HUDEP-2 (cell line): ENCODE data around the gene SYNE1.

Source experiments
- DNase-seq, 76 experiments: peaks; one replicate each; lab custom pipeline; 2025; ENCODE audit not compliant: unreplicated experiment in 76 of 76; lab: John Stamatoyannopoulos, UW

SYNE1 gene

DNA sequence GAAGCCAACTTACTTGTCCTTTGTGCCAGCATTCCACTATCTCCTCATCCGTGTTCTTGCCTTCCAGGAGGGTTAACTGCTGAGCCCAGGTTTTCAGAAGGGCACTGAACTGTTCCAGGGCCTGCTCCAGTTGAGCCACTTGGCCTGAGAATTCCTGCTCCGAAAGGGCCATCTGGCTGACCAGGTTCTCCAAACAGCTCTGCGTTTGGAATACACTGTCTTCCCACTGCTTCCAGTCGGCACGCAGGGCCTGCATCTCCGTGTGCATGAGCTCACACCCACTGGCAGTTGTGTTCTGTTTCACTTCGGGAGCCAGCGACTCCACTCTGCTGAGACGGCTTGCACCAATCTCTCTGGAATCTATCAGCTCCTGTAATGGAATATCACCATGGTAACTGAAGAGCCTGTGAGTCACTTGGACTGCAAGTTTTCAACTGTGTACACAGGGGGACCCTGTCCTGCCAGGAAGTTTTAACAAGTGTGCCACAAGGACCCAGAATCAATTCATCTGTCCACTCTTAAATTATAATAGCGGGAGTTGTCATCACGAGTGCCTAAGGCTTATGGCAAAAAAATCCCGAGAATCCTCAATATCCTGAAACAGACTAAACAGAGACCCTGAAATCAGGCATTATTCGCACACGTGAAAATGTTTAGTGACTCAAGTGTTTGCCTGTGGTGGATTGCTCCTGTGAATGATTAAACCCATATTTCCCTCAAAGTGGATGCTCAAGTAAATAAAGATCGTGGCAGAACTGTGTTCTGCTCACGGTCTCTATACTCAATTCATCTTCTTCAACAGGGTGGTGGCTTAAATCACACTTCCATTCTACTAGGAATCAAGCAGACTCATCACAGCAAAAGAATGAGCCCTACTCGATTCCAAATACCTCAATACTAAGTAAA, 255.9 kb downstream of the SYNE1 start:
- no peak for DNase-seq

- DNase-seq = peak in 5 of 76 experiments; percentile 1 to 34 (median 23)
Measured at GRCh38 chr6:152380351-152380767, 256.8 kb downstream of the SYNE1 start.

GRCh38 chr6:152379423-152379822, 257.7 kb downstream of the SYNE1 start:
- no peak for DNase-seq

- no peak for DNase-seq
Measured at GRCh38 chr6:152378169-152378568, 259.0 kb downstream of the SYNE1 start.

- DNase-seq = no peak
Measured at GRCh38 chr6:152375197-152375596, 262.0 kb downstream of the SYNE1 start.

DNA sequence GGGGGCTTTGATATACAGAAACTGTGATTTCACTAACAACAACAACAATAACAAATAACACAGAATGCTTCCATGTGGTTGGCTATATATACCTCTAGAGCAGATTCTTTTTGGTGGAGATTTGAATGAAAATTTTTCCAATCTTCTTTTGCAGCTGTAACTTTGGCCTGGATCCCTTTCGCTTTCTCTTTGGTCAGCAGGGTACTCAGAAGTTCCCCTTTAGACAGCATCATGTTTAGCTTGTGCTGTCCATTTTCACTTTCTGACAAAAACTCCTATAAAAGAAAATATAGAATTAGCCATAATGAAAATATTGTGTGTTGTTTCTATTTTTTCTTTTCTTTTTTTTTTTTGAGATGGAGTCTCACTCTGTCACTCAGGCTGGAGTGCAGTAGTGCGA, 264.2 kb downstream of the SYNE1 start:
- DNase-seq = no peak

GRCh38 chr6:152371775-152372174, 265.4 kb downstream of the SYNE1 start:
- DNase-seq = no peak

DNA sequence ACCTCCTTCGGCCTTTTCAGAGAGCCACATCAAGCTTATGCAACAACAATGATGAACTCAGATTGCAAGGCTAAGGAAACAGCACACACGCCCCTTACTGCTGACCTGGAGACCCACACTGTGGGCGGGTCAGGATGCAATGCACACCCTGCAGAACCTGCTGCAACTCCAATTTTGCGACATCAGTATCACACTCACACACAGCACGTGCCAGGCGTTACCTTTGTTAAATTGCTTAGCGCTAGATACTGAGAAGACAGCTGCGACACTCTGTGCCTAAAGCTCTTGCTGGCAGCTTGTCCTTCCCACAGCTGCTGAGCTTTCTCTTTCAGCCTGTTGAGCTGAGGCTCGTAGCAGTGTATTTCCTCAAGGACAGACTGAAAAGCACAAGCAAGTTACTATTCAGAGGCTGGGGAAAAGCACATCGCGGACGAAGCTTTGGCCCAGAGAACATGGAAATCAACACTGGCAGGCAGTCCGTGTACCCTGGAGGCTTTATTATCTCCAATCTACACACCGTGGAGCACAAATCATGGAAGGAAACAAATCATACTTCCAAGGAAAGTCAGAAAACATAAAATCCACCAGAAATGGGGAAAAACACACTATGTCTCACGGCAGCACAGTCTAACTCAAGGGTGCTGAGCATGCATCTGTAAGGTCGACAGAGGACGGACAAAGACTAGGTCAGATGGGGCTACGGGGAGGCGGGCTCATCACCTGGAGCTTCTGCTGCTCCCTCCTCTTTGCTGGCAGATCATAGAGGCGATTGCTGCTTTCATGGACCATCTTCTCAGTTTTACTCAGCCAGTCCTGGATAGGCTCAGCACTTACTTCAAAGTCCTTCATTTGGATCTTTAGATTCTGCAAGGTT, 268.2 kb downstream of the SYNE1 start:
- DNase-seq = no peak

- no peak for DNase-seq
Measured at GRCh38 chr6:152364866-152365265, 272.3 kb downstream of the SYNE1 start.

DNA sequence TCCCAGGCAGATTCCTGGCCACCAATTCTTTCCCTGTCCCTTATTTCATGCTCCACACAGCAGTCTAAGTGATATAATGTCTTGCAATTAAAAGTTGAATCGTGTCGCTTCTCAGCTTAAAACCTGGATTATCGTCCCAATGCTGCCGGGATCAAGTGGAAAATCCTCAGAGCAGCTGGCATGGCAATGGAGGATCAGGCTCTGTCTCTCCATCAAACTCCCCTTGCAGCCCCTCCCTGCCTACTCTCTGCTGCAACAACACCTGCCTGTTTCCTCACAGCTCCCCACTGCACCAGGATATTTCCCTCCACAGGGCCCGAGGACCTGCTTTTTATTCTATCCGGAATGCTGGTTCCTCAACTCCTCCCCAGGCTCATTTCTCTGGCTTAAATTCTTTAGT, 277.1 kb downstream of the SYNE1 start:
- no peak for DNase-seq

- peak in 1 of 76 experiments; percentile 18 for DNase-seq
Measured at GRCh38 chr6:152356662-152357061, 280.5 kb downstream of the SYNE1 start.

DNA sequence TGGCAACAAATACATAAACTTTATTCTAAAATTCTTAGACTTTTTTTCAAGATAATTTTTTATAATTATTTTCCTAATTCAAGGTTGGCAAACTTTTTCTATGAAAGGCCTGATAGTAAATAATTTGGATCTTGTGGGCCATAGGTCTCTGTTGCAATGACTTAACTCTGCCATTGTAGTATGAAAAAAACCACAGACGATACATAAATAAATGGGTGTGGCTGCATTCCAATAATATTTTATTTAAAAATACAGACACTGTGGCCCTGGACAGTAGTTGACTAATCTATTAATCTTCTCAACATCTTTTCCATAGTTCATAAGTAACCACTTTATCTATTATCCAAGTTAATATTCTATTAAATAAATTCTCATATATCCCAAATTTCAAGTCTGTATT, 281.1 kb downstream of the SYNE1 start:
- DNase-seq = no peak

DNA sequence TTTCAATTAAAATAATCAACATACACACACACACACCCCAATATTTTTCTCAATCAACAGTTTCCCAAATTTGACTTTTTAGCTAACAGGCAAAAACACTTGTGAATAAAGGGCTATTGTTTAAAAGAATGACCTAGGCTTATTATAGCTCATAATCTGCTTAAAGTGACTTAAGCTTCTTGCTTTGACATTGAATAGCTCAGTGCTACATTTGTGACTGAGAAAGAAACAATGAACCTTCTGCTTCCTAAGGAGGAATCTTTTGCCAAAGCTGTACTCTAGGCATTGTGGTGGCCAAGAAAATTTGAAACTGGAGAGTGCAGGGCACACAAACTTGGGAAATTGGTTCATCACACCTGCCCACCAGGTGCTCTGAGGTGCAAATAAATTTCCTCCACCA, 282.0 kb downstream of the SYNE1 start:
- no peak for DNase-seq

- DNase-seq = no peak
Measured at GRCh38 chr6:152353440-152353839, 283.7 kb downstream of the SYNE1 start.

- DNase-seq = no peak
Measured at GRCh38 chr6:152351742-152352141, 285.4 kb downstream of the SYNE1 start.

DNA sequence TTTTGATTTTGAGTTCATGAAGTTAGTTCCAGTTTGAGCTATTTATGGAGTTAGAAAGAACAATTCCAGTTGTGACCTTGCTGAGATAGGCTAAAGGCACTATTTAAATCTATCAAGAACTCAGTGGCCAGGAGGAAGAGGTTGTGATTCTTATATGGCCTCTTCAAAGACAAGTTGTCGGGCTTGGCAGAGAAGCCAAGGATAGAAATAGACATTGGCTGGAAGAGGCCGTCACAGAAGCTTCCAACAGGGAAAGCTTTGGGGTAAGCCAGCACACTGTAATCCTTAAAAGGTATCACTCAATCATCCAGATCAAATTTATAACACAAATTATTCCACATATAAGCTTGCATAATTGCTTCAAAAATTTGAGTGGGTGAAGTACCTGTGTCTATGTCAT, 286.1 kb downstream of the SYNE1 start:
- DNase-seq = no peak

DNA sequence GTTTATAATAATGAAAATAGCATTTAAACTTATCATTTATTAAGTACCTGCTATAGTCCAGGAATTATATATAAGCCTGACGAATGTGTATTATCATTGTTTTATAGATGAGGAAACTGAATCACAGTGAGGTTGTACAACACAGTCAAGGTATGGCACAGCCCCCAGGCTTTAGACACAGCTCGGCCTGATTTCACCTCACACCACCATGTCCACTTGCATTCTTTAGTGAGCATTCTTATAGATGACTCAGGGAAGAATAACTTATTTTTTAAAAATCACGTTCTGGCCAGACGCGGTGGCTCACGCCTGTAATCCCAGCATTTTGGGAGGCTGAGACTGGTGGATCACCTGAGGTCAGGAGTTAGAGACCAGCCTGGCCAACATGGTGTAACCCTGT, 289.0 kb downstream of the SYNE1 start:
- DNase-seq = no peak

DNA sequence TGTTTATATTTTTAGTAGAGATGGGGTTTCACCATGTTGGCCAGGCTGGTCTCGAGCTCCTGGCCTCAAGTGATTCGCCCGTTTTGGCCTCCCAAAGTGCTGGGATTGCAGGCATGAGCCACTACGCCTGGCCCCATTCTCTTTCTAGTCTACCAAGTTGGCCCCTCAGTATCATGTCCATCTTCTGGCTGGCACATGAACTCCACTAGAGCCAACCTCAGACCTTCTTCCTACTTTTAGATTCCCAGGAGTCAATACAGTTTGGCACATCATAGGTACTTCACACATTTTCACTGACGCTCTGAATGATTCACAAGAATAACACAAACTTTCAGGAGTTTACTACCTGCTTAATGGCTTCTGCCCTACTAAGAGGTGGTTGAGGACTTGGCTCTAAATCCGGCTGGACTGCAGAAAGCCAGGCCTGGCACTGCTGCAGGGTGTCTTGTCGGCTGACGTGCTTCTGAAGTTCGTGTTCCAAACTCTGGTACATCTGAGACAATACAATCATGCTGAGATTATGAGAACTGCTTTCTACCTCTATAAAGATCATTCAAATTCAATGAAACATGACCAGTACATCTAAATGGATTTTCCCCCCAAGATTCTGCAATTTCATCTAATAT, 293.3 kb downstream of the SYNE1 start:
- DNase-seq = no peak

DNA sequence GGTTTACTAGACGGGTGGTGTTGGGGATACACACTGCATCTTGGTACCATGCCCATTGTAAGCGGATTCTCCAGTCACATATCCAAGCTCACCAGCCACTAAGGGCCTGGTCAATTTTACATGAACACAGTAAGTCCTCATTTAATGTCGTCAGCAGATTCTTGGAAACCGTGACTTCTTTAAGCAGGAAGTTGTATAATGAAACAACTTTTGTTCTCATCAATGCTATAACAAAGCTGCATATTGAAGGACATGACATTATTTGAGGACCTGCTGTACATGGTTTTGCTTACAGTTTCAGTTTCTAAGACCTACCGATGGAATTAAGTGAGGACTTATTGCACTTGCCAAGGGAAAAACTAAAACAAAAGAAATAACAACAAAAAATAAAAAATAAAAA, 295.6 kb downstream of the SYNE1 start:
- no peak for DNase-seq

DNA sequence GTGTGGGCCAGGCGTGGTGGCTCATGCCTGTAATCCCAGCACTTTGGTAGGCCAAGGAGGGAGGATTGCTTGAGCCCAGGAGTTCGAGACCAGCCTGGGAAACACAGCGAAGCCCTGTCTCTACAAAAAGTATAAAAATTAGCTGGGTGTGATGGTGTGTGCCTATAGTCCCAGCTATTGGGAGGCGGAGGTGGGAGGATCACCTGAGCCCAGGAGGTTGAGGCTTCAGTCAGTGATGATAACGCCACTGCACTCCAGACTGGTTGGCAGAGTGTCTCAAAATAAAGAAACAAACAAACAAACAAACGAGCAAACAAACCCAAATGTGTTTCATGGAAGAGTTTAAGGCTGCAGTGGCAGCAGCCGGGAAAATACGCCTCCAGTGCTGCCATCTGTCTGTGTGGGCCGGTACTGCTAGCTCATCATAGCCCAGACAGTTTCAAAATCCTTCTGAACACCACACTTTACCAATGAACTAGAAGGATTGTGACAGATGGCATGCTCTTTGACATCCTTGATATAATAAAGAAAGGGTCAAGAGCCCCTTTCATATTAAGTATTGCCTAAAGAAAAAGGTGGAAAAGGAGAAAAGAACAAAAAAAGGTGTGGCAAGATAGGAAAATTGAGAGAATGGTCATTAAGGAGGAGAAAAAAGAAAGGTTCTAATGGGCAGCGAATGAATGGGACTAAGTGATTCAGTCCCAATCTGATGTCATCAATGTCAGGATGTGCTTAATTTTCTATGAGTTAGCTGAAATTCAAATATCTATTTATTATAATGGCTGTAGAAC, 298.6 kb downstream of the SYNE1 start:
- DNase-seq = peak in 29 of 76 experiments; percentile 3 to 63 (median 20)
